Thyroid gland (tissue), 4 donors: ENCODE results near the gene HELT. TPM values are rescaled to one million over a fixed set of nuclear protein-coding genes. Genes with fewer than 3 reads are reported as not detected.

Source experiments
- DNase-seq, 2 donors: peaks; one replicate each; pipeline ENCODE4 v3.0.0-alpha.2; 2019
- H3K27ac ChIP-seq, 3 donors: fragments of 200-600 bp; sonication (generic); 1 replicate in 2 of 3; 2 replicates in 1 of 3; pipeline ENCODE4 v1.5.1; 2016 to 2019; ENCODE audit warnings: mild to moderate bottlenecking in 1 of 3, moderate library complexity in 1 of 3
- H3K27me3 ChIP-seq: fragments of 200-600 bp; sonication (generic); one replicate; pipeline ENCODE4 v1.5.1; 2019
- H3K36me3 ChIP-seq, 2 donors: fragments of 200-600 bp; sonication (generic); one replicate each; pipeline ENCODE4 v1.5.1; 2016 to 2019
- H3K4me1 ChIP-seq, 2 donors: fragments of 200-600 bp; sonication (generic); one replicate each; pipeline ENCODE4 v1.5.1; 2017 to 2019
- H3K4me3 ChIP-seq, 3 donors: fragments of 200-600 bp; sonication (generic); replicated peaks in 1 of 3; 1 replicate in 2 of 3; 2 replicates in 1 of 3; pipeline ENCODE4 v1.5.1; 2016; ENCODE audit warnings: mild to moderate bottlenecking in 1 of 3
- H3K9me3 ChIP-seq: fragments of 200-600 bp; sonication (generic); one replicate; pipeline ENCODE4 v1.5.1; 2017
- CTCF ChIP-seq, 6 experiments: fragments of 200-600 bp in 3 of 6; fragments of 450-650 bp in 3 of 6; sonication (generic) in 3 of 6; IDR thresholded peaks; one replicate each; pipeline ENCODE4 v1.5.1; 2016 to 2019; ENCODE audit warnings: antibody characterized with exemption in 6 of 6, mild to moderate bottlenecking in 2 of 6, inconsistent platforms in 1 of 6, moderate library complexity in 1 of 6
- POLR2A ChIP-seq, 2 donors: fragments of 450-650 bp; IDR thresholded peaks; one replicate each; pipeline ENCODE4 v1.6.1; 2017; ENCODE audit warnings: antibody characterized with exemption in 2 of 2, mild to moderate bottlenecking in 2 of 2, moderate library complexity in 1 of 2
- WGBS, 2 donors: methylation state at CpG; one replicate each; pipeline ENCODE4 v1.1.5; 2017; 5-methylcytosine and 5-hydroxymethylcytosine counted together
- intact Hi-C: fragments of 100-400 bp; cut with DNase I; formaldehyde crosslinking; loops from one replicate; pipeline ENCODE4 v1.15.1; 2023
- total RNA-seq, 4 donors: library from RNA; depleted of rRNA; stranded (reverse); fragments of >200 nt; gene quantifications; one replicate each; pipeline ENCODE4 v1.2.3, GENCODE V29; 2016

HELT gene
- total RNA-seq, 4 donors from 2014 or later: not detected

GRCh38 chr4:185053746-185054145, 35.5 kb downstream of the HELT start:
- intact Hi-C loops: no loop called here
- DNase-seq: no peak
- no peak for TF ChIP-seq POLR2A (IDR thresholded peaks at IDR 0.05)
- no peak for TF ChIP-seq CTCF (IDR thresholded peaks at IDR 0.05)
- H3K27me3 ChIP-seq: no peaks in the 10 kb centered on the region
- no peak overlapping the region for H3K27ac ChIP-seq
- peaks cover 0 to 3% of the 10 kb centered on the region in 2 donors for H3K4me1 ChIP-seq
- no peaks in the 10 kb centered on the region for H3K9me3 ChIP-seq
- H3K4me3 ChIP-seq: no peak overlapping the region
- no peaks in the 10 kb centered on the region for H3K36me3 ChIP-seq
- WGBS, 2 donors: 87 to 91% methylated on average over 14 of the region's 14 CpGs

GRCh38 chr4:185054272-185054671, 36.0 kb downstream of the HELT start:
- TF ChIP-seq CTCF (IDR thresholded peaks at IDR 0.05) (no peak), POLR2A (IDR thresholded peaks at IDR 0.05) (no peak)
- H3K9me3 ChIP-seq: no peaks in the 10 kb centered on the region
- intact Hi-C loops: no loop called here
- no peaks in the 10 kb centered on the region for H3K27me3 ChIP-seq
- 84 to 89% methylated on average over 5 of the region's 5 CpGs for WGBS, 2 donors
- no peaks in the 10 kb centered on the region for H3K36me3 ChIP-seq
- no peak overlapping the region for H3K27ac ChIP-seq
- no peak for DNase-seq
- no peak overlapping the region for H3K4me3 ChIP-seq
- H3K4me1 ChIP-seq: peaks cover 0 to 3% of the 10 kb centered on the region in 2 donors

- no peak overlapping the region for H3K27ac ChIP-seq
- intact Hi-C loops: no loop called here
Measured at GRCh38 chr4:185054886-185055285, 36.6 kb downstream of the HELT start.

GRCh38 chr4:185061610-185062009, 43.3 kb downstream of the HELT start:
- no peak overlapping the region for H3K27ac ChIP-seq
- no peak overlapping the region for H3K4me3 ChIP-seq
- no peaks in the 10 kb centered on the region for H3K36me3 ChIP-seq
- intact Hi-C loops: no loop called here
- DNase-seq: no peak
- no peaks in the 10 kb centered on the region for H3K27me3 ChIP-seq
- WGBS, 2 donors: 83 to 84% methylated on average over 3 of the region's 3 CpGs
- no peaks in the 10 kb centered on the region for H3K9me3 ChIP-seq
- no peaks in the 10 kb centered on the region for H3K4me1 ChIP-seq
- TF ChIP-seq CTCF (IDR thresholded peaks at IDR 0.05) (no peak), POLR2A (IDR thresholded peaks at IDR 0.05) (no peak)

More at GRCh38 chr4:185054886-185055285, 36.6 kb downstream of the HELT start:
- no peaks in the 10 kb centered on the region for H3K27me3 ChIP-seq
- peaks cover 0 to 3% of the 10 kb centered on the region in 2 donors for H3K4me1 ChIP-seq
- H3K36me3 ChIP-seq: no peaks in the 10 kb centered on the region
- 82 to 89% methylated on average over 7 of the region's 7 CpGs for WGBS, 2 donors
- no peak for DNase-seq
- no peak for TF ChIP-seq POLR2A (IDR thresholded peaks at IDR 0.05)
- no peaks in the 10 kb centered on the region for H3K9me3 ChIP-seq
- no peak overlapping the region for H3K4me3 ChIP-seq

GRCh38 chr4:185062606-185063005, 44.3 kb downstream of the HELT start:
- no peak for DNase-seq
- intact Hi-C loops: no loop called here
- Histone ChIP-seq H3K27me3 (no peaks in the 10 kb centered on the region), H3K27ac (no peak overlapping the region), H3K4me1 (no peaks in the 10 kb centered on the region), H3K4me3 (no peak overlapping the region), H3K9me3 (no peaks in the 10 kb centered on the region), H3K36me3 (no peaks in the 10 kb centered on the region)
- 93 to 94% methylated on average over 12 of the region's 12 CpGs for WGBS, 2 donors
- TF ChIP-seq CTCF (IDR thresholded peaks at IDR 0.05): no peak
- TF ChIP-seq POLR2A (IDR thresholded peaks at IDR 0.05): no peak

GRCh38 chr4:185066179-185066578, 47.9 kb downstream of the HELT start:
- no peaks in the 10 kb centered on the region for H3K4me1 ChIP-seq
- 89 to 92% methylated on average over 5 of the region's 5 CpGs for WGBS, 2 donors
- no peaks in the 10 kb centered on the region for H3K27me3 ChIP-seq
- DNase-seq: no peak
- H3K4me3 ChIP-seq: no peak overlapping the region
- H3K9me3 ChIP-seq: no peaks in the 10 kb centered on the region
- intact Hi-C loops: no loop called here
- H3K27ac ChIP-seq: no peak overlapping the region
- TF ChIP-seq POLR2A (IDR thresholded peaks at IDR 0.05) (no peak), CTCF (IDR thresholded peaks at IDR 0.05) (no peak)
- no peaks in the 10 kb centered on the region for H3K36me3 ChIP-seq
